ENCODE measurements around the gene BCL6.

BCL6 gene

DNA sequence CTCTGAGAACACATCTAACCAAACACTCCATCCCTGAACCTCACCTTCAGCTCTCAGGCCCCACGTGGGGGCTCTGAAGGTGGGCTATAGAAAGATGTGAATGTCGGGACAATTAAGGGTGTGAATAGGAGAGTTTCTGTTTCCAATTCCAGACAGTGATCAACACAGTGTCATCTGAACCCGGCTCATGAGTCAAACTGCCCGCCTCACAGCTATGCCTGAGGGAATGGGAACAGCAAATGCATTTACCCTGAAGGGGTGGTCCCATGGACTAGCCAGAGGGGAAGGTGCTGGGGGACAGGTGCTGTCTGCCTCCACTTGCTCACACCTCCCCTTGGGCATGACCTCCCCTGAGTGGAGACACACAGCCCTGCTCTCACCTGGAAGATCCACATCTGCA lies 49.2 kb downstream of the BCL6 start:
- no peaks in the 10 kb centered on the region for H3K36me3 ChIP-seq (ENCODE audit: control insufficient read depth, low read length)
- no peaks in the 10 kb centered on the region for H3K79me2 ChIP-seq (ENCODE audit: control insufficient read depth, low read length)
- no peaks in the 10 kb centered on the region for H3K4me1 ChIP-seq (ENCODE audit: control insufficient read depth, low read length)
- H3K27ac ChIP-seq (ENCODE audit: low read depth, low read length): no peak overlapping the region
- H3F3A ChIP-seq (ENCODE audit: control insufficient read depth, insufficient read depth): no peaks in the 10 kb centered on the region
- TF ChIP-seq, protein P1, sequence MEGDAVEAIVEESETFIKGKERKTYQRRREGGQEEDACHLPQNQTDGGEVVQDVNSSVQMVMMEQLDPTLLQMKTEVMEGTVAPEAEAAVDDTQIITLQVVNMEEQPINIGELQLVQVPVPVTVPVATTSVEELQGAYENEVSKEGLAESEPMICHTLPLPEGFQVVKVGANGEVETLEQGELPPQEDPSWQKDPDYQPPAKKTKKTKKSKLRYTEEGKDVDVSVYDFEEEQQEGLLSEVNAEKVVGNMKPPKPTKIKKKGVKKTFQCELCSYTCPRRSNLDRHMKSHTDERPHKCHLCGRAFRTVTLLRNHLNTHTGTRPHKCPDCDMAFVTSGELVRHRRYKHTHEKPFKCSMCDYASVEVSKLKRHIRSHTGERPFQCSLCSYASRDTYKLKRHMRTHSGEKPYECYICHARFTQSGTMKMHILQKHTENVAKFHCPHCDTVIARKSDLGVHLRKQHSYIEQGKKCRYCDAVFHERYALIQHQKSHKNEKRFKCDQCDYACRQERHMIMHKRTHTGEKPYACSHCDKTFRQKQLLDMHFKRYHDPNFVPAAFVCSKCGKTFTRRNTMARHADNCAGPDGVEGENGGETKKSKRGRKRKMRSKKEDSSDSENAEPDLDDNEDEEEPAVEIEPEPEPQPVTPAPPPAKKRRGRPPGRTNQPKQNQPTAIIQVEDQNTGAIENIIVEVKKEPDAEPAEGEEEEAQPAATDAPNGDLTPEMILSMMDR (IDR thresholded peaks at IDR 0.05; ENCODE audit: low read depth, low read length, poor library complexity, severe bottlenecking): no peak
- no peak for TF ChIP-seq EZH2phosphoT487 (IDR thresholded peaks at IDR 0.05; ENCODE audit: borderline replicate concordance, low read length)
- H3K27me3 ChIP-seq (ENCODE audit: control insufficient read depth, low read length): peaks cover 17% of the 10 kb centered on the region
- no peak overlapping the region for H3K4me3 ChIP-seq (ENCODE audit: low read length)
- H4K20me1 ChIP-seq (ENCODE audit: control insufficient read depth, insufficient read depth, low read depth, low read length): no peaks in the 10 kb centered on the region
- no peaks in the 10 kb centered on the region for H3K9me3 ChIP-seq (ENCODE audit: control insufficient read depth, insufficient read depth, low read length)
- H3K4me2 ChIP-seq (ENCODE audit: low read length): no peak overlapping the region
- H3K9me2 ChIP-seq (replicated peaks; ENCODE audit: control insufficient read depth, low read length): no peaks in the 10 kb centered on the region

DNA sequence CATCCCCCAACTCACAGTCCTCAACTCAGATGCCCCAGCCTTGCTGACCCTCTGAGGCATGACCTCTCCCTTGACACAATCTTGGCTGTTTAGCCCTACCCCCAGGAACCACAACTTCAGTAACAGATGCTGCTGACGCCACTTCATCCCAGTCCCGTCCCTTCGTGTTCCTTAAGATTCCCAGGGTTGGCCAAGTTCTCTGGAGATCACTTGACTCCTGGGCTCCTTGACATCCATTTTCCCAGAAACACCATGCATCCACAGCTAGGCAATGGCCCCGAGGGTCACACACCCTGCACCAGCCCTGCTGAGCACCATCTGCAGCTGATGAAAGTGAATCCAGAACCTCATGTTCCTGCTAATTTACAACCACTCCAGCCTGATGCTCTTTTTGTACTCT lies 49.8 kb downstream of the BCL6 start:
- Histone ChIP-seq H3K4me1 (ENCODE audit: control insufficient read depth, low read length) (no peaks in the 10 kb centered on the region), H3K27me3 (ENCODE audit: control insufficient read depth, low read length) (peaks cover 17% of the 10 kb centered on the region), H3K27ac (ENCODE audit: low read depth, low read length) (no peak overlapping the region), H3K4me2 (ENCODE audit: low read length) (no peak overlapping the region), H3F3A (ENCODE audit: control insufficient read depth, insufficient read depth) (no peaks in the 10 kb centered on the region), H3K36me3 (ENCODE audit: control insufficient read depth, low read length) (no peaks in the 10 kb centered on the region), H3K9me3 (ENCODE audit: control insufficient read depth, insufficient read depth, low read length) (no peaks in the 10 kb centered on the region), H4K20me1 (ENCODE audit: control insufficient read depth, insufficient read depth, low read depth, low read length) (no peaks in the 10 kb centered on the region), H3K9me2 (replicated peaks; ENCODE audit: control insufficient read depth, low read length) (no peaks in the 10 kb centered on the region), H3K79me2 (ENCODE audit: control insufficient read depth, low read length) (no peaks in the 10 kb centered on the region), H3K4me3 (ENCODE audit: low read length) (no peak overlapping the region)
- TF ChIP-seq, protein P1 (IDR thresholded peaks at IDR 0.05; ENCODE audit: low read depth, low read length, poor library complexity, severe bottlenecking): no peak
- TF ChIP-seq EZH2phosphoT487 (IDR thresholded peaks at IDR 0.05; ENCODE audit: borderline replicate concordance, low read length): no peak

DNA sequence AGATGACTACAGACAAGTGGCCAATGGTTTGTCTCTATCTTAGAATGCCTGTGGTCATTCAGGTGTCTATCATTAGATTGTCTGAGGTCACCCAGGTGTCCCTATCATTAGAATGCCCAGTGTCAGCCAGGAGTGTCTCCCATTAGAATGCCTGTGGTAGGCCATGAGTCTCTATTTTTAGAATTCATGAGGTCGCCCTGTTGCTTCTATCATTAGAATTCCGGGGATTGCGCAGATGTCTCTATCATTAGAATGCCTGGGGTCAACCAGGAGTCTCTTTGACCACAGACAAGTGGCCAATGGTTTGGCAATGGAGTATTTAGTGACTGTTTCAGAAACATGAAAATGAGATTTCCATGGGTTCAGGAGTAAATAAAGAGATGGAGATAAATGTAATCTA lies 50.5 kb downstream of the BCL6 start:
- no peaks in the 10 kb centered on the region for H3K9me3 ChIP-seq (ENCODE audit: control insufficient read depth, insufficient read depth, low read length)
- H3K36me3 ChIP-seq (ENCODE audit: control insufficient read depth, low read length): no peaks in the 10 kb centered on the region
- H4K20me1 ChIP-seq (ENCODE audit: control insufficient read depth, insufficient read depth, low read depth, low read length): no peaks in the 10 kb centered on the region
- H3F3A ChIP-seq (ENCODE audit: control insufficient read depth, insufficient read depth): no peaks in the 10 kb centered on the region
- peaks cover 17% of the 10 kb centered on the region for H3K27me3 ChIP-seq (ENCODE audit: control insufficient read depth, low read length)
- no peaks in the 10 kb centered on the region for H3K9me2 ChIP-seq (replicated peaks; ENCODE audit: control insufficient read depth, low read length)
- H3K4me1 ChIP-seq (ENCODE audit: control insufficient read depth, low read length): no peaks in the 10 kb centered on the region
- H3K4me2 ChIP-seq (ENCODE audit: low read length): no peak overlapping the region
- TF ChIP-seq, protein P1 (IDR thresholded peaks at IDR 0.05; ENCODE audit: low read depth, low read length, poor library complexity, severe bottlenecking): no peak
- no peak for TF ChIP-seq EZH2phosphoT487 (IDR thresholded peaks at IDR 0.05; ENCODE audit: borderline replicate concordance, low read length)
- no peaks in the 10 kb centered on the region for H3K79me2 ChIP-seq (ENCODE audit: control insufficient read depth, low read length)
- no peak overlapping the region for H3K4me3 ChIP-seq (ENCODE audit: low read length)
- H3K27ac ChIP-seq (ENCODE audit: low read depth, low read length): no peak overlapping the region

DNA sequence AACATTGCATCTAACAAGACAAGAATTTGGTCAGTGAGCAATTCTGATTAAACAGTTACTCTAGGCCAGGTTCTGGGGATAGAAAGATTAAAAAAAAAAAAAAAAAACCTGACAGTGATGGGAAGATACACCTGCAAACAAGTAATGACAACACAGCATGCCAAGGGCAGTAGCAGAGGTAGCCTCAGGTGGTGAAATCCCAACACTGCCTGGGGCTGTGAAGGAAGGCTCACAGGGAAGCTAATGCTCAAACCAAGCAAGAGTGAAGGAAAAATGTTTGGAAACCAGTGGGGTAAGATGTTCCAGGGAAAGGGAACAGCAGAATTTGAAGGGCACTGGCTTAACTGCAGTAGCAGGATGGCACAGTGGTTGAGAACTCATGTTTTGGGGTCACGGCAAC lies 51.8 kb downstream of the BCL6 start:
- H3K4me3 ChIP-seq (ENCODE audit: low read length): no peak overlapping the region
- no peaks in the 10 kb centered on the region for H3K4me1 ChIP-seq (ENCODE audit: control insufficient read depth, low read length)
- no peaks in the 10 kb centered on the region for H3K79me2 ChIP-seq (ENCODE audit: control insufficient read depth, low read length)
- no peaks in the 10 kb centered on the region for H3K9me2 ChIP-seq (replicated peaks; ENCODE audit: control insufficient read depth, low read length)
- no peaks in the 10 kb centered on the region for H3K36me3 ChIP-seq (ENCODE audit: control insufficient read depth, low read length)
- no peak overlapping the region for H3K4me2 ChIP-seq (ENCODE audit: low read length)
- no peaks in the 10 kb centered on the region for H3K9me3 ChIP-seq (ENCODE audit: control insufficient read depth, insufficient read depth, low read length)
- no peaks in the 10 kb centered on the region for H4K20me1 ChIP-seq (ENCODE audit: control insufficient read depth, insufficient read depth, low read depth, low read length)
- peaks cover 17% of the 10 kb centered on the region for H3K27me3 ChIP-seq (ENCODE audit: control insufficient read depth, low read length)
- H3K27ac ChIP-seq (ENCODE audit: low read depth, low read length): no peak overlapping the region
- H3F3A ChIP-seq (ENCODE audit: control insufficient read depth, insufficient read depth): no peaks in the 10 kb centered on the region
- TF ChIP-seq, protein P1 (IDR thresholded peaks at IDR 0.05; ENCODE audit: low read depth, low read length, poor library complexity, severe bottlenecking): no peak
- no peak for TF ChIP-seq EZH2phosphoT487 (IDR thresholded peaks at IDR 0.05; ENCODE audit: borderline replicate concordance, low read length)
